ENCODE measurements around the gene RTN4. TPM values are rescaled to one million over a fixed set of nuclear protein-coding genes. Genes with fewer than 3 reads are reported as not detected.

RTN4 gene
- total and polyA plus RNA-seq, 7 donors, result 168 to 542 (median 289) TPM

DNA sequence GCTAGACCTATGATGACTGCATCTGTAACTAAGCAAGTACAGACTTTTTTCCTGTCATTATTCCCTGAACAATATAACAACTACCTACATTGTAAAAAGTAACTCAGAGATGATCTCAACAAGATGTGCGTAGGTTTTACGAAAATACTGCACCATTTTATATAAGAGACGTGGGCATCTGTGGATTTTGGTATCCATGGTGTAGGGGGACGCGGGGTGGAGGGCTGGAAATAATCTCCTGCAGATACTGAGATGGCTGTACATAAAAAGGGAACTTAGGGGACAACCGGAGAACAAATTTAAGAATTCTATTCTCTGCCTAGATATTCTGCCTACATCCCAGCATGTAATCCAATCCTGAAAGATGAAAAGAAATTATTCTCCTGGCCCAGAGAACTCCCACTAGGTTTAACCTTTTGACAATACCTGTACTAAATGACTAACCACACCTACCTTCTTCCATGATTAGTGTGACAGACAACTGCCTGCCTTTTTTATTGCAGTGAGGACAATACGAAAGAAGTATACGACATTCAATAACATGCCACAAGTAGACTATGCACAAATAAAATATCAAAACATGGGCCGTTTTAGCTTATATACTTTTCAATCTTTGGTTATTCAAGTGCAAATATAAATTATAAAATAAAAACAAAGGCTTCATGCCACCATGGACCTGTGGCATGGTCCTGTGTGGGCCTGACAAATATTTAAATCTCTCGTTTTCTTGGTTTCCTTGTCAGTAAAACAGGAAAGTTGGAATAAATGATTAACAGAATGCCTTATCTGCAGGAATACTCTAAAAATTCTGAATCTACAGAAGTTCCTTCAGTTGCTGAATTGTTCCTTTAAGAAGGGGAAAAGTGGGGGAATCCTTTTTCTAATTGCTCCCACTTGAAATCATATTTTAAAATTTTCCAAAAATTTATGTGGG lies 46.3 kb downstream of the RTN4 start:
- H3K36me3 ChIP-seq (ENCODE audit: insufficient read depth in 1 of 2, low read depth in 1 of 2), result no peaks in the 10 kb centered on the region
- peaks cover 55% of the 10 kb centered on the region for H3K4me1 ChIP-seq
- WGBS, 3 donors, result 45 to 62% (median 45%) methylated on average over 10 of the region's 10 CpGs
- TF ChIP-seq, protein P1, sequence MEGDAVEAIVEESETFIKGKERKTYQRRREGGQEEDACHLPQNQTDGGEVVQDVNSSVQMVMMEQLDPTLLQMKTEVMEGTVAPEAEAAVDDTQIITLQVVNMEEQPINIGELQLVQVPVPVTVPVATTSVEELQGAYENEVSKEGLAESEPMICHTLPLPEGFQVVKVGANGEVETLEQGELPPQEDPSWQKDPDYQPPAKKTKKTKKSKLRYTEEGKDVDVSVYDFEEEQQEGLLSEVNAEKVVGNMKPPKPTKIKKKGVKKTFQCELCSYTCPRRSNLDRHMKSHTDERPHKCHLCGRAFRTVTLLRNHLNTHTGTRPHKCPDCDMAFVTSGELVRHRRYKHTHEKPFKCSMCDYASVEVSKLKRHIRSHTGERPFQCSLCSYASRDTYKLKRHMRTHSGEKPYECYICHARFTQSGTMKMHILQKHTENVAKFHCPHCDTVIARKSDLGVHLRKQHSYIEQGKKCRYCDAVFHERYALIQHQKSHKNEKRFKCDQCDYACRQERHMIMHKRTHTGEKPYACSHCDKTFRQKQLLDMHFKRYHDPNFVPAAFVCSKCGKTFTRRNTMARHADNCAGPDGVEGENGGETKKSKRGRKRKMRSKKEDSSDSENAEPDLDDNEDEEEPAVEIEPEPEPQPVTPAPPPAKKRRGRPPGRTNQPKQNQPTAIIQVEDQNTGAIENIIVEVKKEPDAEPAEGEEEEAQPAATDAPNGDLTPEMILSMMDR (IDR thresholded peaks at IDR 0.05), result no peak
- no peak for DNase-seq
- H3K27me3 ChIP-seq (ENCODE audit: insufficient read depth in 3 of 3, low read length in 2 of 3), result no peaks in the 10 kb centered on the region
- no peaks in the 10 kb centered on the region for H3K9me3 ChIP-seq
- intact Hi-C loops (cut with DNase I), result loop anchor here in 1 of 2 donors (2.0 kb wide), 1 partner anchor 23 kb away; no protein-coding TSS in a partner anchor
- H3K27ac ChIP-seq, result peak overlapping the region; percentile 95
- peak overlapping the region; percentile 72 for H3K4me3 ChIP-seq
- no peak for ATAC-seq

DNA sequence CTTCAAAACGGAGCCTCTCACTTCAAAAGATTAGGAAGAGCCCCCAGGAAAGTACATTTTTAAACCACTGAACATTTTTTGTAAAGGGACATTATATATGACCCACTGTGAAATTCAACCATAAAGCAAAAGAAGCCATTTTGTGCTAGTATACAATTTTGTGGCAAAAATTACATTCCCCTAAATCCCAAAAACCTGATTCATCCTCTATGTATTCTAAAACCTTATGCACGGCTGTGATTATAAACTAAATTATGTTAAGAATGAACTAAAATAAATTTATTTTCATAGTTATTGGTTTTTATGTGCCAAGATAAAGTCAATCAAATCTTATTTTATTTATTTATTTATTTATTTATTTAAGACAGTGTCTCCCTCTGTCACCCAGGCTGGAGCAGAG lies 48.5 kb downstream of the RTN4 start:
- no peak for DNase-seq
- H3K4me1 ChIP-seq, result peaks cover 74% of the 10 kb centered on the region
- H3K9me3 ChIP-seq, result no peaks in the 10 kb centered on the region
- peak overlapping the region; percentile 95 for H3K27ac ChIP-seq
- TF ChIP-seq, protein P1 (IDR thresholded peaks at IDR 0.05), result no peak
- intact Hi-C loops (cut with DNase I), result loop anchor here in 1 of 2 donors (2.0 kb wide), 1 partner anchor 21 kb away; no protein-coding TSS in a partner anchor
- 32 to 48% (median 41%) methylated on average over 2 of the region's 2 CpGs for WGBS, 3 donors
- peak overlapping the region; percentile 72 for H3K4me3 ChIP-seq
- no peaks in the 10 kb centered on the region for H3K27me3 ChIP-seq (ENCODE audit: insufficient read depth in 3 of 3, low read length in 2 of 3)
- H3K36me3 ChIP-seq (ENCODE audit: insufficient read depth in 1 of 2, low read depth in 1 of 2), result no peaks in the 10 kb centered on the region
- no peak for ATAC-seq

DNA sequence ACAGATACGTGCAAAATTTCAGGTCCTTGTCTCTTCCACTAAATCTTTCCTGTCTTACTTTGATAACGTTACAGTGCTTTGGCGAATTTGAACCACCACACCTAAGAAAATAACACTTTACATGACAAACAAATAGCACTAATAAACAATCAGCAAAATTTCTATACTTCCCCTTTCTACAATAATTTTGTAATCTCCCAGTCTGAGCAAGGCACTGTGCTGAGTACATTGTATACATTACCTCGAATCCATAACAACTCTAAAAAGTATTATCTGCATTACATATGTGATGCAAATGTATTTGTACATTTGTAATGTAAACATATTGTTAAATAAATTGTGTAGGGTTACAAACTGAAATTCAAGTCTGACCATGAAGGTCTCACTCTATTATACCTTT lies 49.9 kb downstream of the RTN4 start:
- Histone ChIP-seq H3K4me1 (peaks cover 77% of the 10 kb centered on the region), H3K36me3 (ENCODE audit: insufficient read depth in 1 of 2, low read depth in 1 of 2) (no peaks in the 10 kb centered on the region), H3K27me3 (ENCODE audit: insufficient read depth in 3 of 3, low read length in 2 of 3) (no peaks in the 10 kb centered on the region), H3K4me3 (peak overlapping the region; percentile 72), H3K9me3 (no peaks in the 10 kb centered on the region), H3K27ac (peak overlapping the region; percentile 95)
- TF ChIP-seq, protein P1 (IDR thresholded peaks at IDR 0.05), result no peak
- DNase-seq (no peak), ATAC-seq (no peak)
- intact Hi-C loops (cut with DNase I), result no loop called here
- 19 to 26% (median 24%) methylated on average over 4 of the region's 4 CpGs for WGBS, 3 donors

DNA sequence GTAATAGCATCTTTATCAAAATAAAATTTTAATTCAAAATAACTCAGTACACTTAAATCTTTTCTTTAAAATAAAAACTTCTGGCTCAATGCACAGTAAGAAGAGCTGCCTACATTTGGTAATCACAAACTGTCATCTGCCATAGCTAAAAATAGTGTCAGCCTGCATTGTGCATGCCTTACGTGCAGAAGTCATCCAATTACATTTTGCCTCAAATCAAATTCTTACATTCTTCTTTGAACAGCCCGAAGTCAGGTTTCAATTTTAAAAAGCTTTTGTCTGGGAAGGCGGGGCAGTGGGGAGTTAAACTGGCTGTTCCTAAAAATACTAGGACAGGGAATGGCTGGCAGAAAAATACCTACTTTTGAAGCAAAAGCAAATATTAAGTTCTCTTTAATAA lies 51.1 kb downstream of the RTN4 start:
- H3K36me3 ChIP-seq (ENCODE audit: insufficient read depth in 1 of 2, low read depth in 1 of 2), result no peaks in the 10 kb centered on the region
- WGBS, 3 donors, result 3 to 4% (median 3%) methylated on average over 3 of the region's 3 CpGs
- peak overlapping the region; percentile 72 for H3K4me3 ChIP-seq
- DNase-seq (no peak), ATAC-seq (peak; percentile 82 to 91 (median 86))
- TF ChIP-seq, protein P1 (IDR thresholded peaks at IDR 0.05), result no peak
- H3K27me3 ChIP-seq (ENCODE audit: insufficient read depth in 3 of 3, low read length in 2 of 3), result no peaks in the 10 kb centered on the region
- peak overlapping the region; percentile 95 for H3K27ac ChIP-seq
- peaks cover 80% of the 10 kb centered on the region for H3K4me1 ChIP-seq
- no peaks in the 10 kb centered on the region for H3K9me3 ChIP-seq
- intact Hi-C loops (cut with DNase I), result no loop called here
